Activated T-helper 9 cell treated with anti-CD3 and anti-CD28 coated beads, Interleukin-2, amount 50 U/mL, for 16 hours (primary cell): ENCODE measurements around the gene SERINC5.

ENCODE experiments used
- DNase-seq: peaks from one replicate; pipeline ENCODE4 v3.0.0-alpha.2; 2020; ENCODE audit warnings: low read depth

Gene SERINC5

DNA sequence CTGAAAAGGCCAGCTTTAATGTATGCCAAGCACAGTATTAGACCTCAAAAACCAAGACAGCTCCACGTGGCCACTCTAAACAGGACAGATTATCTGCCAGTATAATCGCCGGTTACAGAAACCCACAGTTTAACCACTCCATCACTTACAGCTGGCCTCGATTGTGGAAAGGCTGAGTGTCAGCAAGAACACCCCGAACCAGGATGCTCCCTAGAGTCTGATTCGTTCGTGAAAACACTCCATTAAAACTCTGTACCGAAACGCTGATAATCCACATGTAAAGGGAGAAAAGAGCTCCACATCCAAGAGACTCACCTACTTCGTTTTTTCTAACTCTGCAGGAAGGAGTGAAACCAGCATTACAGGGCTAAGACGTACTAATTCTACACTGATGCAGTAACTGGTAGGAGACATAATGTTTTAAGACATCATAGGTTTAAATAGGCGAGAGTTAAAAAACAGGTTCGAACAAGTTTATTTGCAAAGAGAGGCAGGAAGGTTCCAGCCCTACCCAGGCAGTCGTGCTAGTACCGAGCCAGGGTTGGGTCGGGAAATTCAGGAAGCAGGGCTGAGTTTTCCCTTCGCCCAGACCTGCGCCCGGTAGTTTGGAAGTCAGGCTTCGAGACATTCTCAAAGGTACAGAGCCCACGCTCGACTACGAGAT is 949 bp downstream of the SERINC5 start:
- DNase-seq: no peak

GRCh38 chr5:80251636-80252035 is 4.2 kb downstream of the SERINC5 start:
- no peak for DNase-seq

GRCh38 chr5:80250801-80251200 is 5.0 kb downstream of the SERINC5 start:
- no peak for DNase-seq

- no peak for DNase-seq
Measured at GRCh38 chr5:80249901-80250300, 5.9 kb downstream of the SERINC5 start.

DNA sequence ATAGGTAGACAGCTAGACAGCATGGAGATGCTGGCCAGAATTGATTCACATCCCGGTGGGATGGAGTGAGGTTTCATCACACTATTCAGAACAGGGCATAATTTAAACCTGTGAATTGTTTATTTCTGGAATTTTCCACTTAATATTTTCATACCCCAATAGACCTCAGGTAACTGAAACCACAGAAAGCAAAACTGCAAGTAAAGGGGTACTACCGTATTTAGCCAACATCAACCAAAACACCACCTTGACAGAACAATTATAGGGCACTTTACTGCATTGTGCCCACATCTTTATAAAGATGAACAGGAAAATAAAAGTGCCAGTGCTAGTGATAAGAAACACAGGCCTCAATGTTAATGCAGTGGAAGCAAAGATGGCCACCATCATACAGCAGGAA is 7.5 kb downstream of the SERINC5 start:
- DNase-seq: no peak

GRCh38 chr5:80246995-80247729 is 8.7 kb downstream of the SERINC5 start:
- DNase-seq: peak; percentile 42

DNA sequence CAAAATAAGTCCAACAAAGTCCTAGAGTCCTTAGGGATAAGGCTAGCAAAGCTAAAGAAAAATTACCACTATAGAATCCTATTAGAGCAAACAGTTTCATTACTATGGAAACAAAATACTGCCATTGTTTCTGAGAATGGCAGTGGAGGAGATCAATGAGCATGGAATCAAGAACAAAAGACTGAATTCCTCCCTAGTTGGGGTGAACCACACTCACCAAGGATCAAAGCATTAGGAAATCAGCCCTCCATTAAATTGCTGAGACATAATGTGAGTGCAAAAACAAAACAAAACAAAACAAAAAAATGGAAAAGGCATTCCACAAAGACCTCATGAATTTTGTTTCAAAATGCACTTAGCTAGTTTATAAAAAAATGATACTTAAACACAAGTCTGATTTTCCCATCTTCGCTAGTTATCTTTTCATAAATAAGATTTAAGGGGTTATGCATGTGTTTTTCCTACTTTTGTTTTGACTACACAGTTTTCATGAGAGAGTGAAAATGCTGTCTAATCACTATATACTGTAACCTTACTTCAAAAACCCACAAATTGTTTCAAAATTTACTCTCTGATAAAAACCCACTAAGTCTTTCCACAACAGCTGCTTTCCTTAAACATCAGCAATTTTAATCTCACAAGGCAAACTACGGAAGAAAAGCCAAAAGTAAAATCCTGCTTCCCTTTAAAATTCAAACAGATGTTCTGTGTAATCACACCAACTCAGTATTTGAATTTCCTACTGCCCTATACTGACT is 9.7 kb downstream of the SERINC5 start:
- DNase-seq: no peak

DNA sequence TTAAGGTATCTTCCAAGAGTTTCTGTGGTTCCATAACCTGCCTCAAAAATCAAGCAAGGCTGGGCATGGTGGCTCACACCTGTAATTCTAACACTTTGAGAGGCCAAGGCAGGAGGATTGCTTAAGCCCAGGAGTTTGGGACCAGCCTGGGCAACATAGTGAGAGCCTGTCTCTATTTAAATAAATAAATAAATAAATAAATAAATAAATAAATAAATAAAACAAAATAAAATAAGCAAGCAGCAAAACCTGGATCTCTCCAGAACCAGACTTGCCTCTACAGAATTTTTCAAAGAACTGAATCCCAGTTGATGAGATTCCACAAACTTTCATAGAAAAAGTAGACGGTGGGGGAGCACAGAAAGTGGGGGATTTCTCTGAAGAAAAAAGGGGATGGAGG is 12.3 kb downstream of the SERINC5 start:
- no peak for DNase-seq

- no peak for DNase-seq
Measured at GRCh38 chr5:80242849-80243248, 13.0 kb downstream of the SERINC5 start.

DNA sequence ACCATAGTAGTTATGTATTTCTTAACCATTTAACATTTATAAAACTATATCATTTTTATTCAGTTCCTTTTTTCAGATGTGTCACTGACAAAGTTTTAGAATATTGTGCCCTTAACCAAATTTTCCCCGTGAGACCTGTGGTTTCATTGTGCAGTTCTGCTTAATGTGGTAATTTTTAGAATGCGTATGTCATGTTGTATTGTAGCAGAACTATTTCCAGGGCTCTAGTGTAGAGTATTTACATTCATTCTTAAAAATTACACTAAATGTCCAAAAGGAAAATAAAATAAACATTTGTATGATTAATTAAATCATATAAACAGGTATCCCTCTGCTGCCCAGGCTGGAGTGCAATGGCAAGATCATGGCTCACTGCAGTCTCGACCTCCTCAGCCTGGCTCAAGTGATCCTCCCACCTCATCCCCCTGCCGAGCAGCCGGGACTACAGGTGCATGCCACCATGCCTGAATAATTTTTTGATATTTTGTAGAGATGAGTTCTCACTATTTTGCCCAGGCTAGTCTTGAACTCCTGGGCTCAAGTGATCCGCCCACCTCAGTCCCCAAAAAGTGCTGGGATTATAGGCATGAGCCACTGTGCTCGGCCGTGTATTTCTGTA is 15.4 kb downstream of the SERINC5 start:
- DNase-seq: no peak

GRCh38 chr5:80239680-80240367 is 16.0 kb downstream of the SERINC5 start:
- no peak for DNase-seq

GRCh38 chr5:80238778-80239679 is 16.8 kb downstream of the SERINC5 start:
- DNase-seq: no peak

GRCh38 chr5:80238097-80238496 is 17.8 kb downstream of the SERINC5 start:
- no peak for DNase-seq

- DNase-seq: no peak
Measured at GRCh38 chr5:80237243-80237642, 18.6 kb downstream of the SERINC5 start.

GRCh38 chr5:80234116-80234948 is 21.5 kb downstream of the SERINC5 start:
- DNase-seq: no peak

- DNase-seq: no peak
Measured at GRCh38 chr5:80231693-80232092, 24.2 kb downstream of the SERINC5 start.

GRCh38 chr5:80231243-80231642 is 24.6 kb downstream of the SERINC5 start:
- no peak for DNase-seq

DNA sequence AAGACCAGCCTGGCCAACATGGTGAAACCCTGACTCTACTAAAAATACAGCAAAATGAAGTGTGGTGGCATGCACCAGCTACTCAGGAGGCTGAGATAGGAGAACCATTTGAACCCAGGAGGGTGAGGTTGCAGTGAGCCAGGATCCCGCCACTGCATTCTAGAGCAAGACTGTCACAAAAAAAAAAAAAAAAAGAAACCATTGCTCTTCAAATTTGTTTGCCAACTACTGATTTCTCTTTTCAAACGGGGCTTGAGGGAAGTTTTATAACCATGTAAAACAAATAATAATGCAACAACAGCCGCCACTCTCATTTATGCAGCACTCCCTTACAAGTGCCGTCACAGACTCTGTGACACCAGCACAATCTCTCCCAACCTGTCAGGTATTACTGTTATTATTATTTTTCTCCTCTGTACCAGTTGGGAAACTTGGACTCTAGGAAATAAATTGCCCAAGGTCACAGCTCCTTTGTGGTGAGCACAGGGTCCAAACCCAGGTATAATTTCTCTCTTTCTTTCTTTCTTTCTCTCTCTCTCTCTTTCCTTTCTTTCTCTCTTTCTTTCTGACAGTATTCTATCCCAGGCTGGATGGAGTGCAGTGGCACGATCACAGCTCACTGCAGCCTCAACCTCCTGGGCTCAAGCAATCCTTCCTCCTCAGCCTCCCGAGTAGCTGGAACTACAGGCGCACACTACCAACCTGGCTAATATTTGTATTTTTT is 25.4 kb downstream of the SERINC5 start:
- no peak for DNase-seq

GRCh38 chr5:80229902-80230255 is 26.0 kb downstream of the SERINC5 start:
- DNase-seq: no peak
